HL-60 (cell line): ENCODE results near the gene CD19.

Experiments
- GABPA ChIP-seq: IDR thresholded peaks from 2 replicates; pipeline ENCODE4 v1.6.1; 2012; ENCODE audit warnings: low read depth
- POLR2AphosphoS5 ChIP-seq: IDR thresholded peaks from 2 replicates; pipeline ENCODE4 v1.6.1; 2012; ENCODE audit warnings: low read depth
- REST ChIP-seq: IDR thresholded peaks from 2 replicates; pipeline ENCODE4 v1.6.1; 2012; ENCODE audit warnings: low read depth; ENCODE audit not compliant: insufficient replicate concordance
- SPI1 ChIP-seq: IDR thresholded peaks from 2 replicates; pipeline ENCODE4 v1.6.1; 2012; ENCODE audit warnings: low read depth, mild to moderate bottlenecking, borderline replicate concordance
- TF ChIP-seq, protein P1 (sequence below): IDR thresholded peaks from one replicate; pipeline ENCODE4 v1.5.1; 2011; ENCODE audit warnings: low read length, control low read depth, inconsistent platforms; ENCODE audit not compliant: insufficient read depth

- TF ChIP-seq, protein P1, sequence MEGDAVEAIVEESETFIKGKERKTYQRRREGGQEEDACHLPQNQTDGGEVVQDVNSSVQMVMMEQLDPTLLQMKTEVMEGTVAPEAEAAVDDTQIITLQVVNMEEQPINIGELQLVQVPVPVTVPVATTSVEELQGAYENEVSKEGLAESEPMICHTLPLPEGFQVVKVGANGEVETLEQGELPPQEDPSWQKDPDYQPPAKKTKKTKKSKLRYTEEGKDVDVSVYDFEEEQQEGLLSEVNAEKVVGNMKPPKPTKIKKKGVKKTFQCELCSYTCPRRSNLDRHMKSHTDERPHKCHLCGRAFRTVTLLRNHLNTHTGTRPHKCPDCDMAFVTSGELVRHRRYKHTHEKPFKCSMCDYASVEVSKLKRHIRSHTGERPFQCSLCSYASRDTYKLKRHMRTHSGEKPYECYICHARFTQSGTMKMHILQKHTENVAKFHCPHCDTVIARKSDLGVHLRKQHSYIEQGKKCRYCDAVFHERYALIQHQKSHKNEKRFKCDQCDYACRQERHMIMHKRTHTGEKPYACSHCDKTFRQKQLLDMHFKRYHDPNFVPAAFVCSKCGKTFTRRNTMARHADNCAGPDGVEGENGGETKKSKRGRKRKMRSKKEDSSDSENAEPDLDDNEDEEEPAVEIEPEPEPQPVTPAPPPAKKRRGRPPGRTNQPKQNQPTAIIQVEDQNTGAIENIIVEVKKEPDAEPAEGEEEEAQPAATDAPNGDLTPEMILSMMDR: no peak
- TF ChIP-seq REST (no peak), GABPA (no peak), POLR2AphosphoS5 (no peak), SPI1 (no peak)
These were observed 17.6 kb upstream of the CD19 start for GRCh38 chr16:28913946-28914724.
